ENCODE data around the gene PNLIPRP3.

- TF ChIP-seq MEIS1 (CRISPR knock-in tag; IDR thresholded peaks at IDR 0.05; ENCODE audit: borderline replicate concordance) (no peak), ZNF132 (tag by site-specific recombination; IDR thresholded peaks at IDR 0.05; ENCODE audit: borderline replicate concordance) (no peak), SALL2 (tag by site-specific recombination; IDR thresholded peaks at IDR 0.05; ENCODE audit: borderline replicate concordance) (no peak), TRIM28 (IDR thresholded peaks at IDR 0.05; ENCODE audit: borderline replicate concordance, low read length) (no peak), TCF7L2 (IDR thresholded peaks at IDR 0.05; ENCODE audit: borderline replicate concordance, low read depth, low read length) (no peak)
- TF ChIP-seq, protein P1, sequence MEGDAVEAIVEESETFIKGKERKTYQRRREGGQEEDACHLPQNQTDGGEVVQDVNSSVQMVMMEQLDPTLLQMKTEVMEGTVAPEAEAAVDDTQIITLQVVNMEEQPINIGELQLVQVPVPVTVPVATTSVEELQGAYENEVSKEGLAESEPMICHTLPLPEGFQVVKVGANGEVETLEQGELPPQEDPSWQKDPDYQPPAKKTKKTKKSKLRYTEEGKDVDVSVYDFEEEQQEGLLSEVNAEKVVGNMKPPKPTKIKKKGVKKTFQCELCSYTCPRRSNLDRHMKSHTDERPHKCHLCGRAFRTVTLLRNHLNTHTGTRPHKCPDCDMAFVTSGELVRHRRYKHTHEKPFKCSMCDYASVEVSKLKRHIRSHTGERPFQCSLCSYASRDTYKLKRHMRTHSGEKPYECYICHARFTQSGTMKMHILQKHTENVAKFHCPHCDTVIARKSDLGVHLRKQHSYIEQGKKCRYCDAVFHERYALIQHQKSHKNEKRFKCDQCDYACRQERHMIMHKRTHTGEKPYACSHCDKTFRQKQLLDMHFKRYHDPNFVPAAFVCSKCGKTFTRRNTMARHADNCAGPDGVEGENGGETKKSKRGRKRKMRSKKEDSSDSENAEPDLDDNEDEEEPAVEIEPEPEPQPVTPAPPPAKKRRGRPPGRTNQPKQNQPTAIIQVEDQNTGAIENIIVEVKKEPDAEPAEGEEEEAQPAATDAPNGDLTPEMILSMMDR (tag by site-specific recombination; IDR thresholded peaks at IDR 0.05), result no peak
- TF ChIP-seq, protein P2, sequence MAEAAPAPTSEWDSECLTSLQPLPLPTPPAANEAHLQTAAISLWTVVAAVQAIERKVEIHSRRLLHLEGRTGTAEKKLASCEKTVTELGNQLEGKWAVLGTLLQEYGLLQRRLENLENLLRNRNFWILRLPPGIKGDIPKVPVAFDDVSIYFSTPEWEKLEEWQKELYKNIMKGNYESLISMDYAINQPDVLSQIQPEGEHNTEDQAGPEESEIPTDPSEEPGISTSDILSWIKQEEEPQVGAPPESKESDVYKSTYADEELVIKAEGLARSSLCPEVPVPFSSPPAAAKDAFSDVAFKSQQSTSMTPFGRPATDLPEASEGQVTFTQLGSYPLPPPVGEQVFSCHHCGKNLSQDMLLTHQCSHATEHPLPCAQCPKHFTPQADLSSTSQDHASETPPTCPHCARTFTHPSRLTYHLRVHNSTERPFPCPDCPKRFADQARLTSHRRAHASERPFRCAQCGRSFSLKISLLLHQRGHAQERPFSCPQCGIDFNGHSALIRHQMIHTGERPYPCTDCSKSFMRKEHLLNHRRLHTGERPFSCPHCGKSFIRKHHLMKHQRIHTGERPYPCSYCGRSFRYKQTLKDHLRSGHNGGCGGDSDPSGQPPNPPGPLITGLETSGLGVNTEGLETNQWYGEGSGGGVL (tag by site-specific recombination; IDR thresholded peaks at IDR 0.05), result no peak
- TF ChIP-seq, protein P3, sequence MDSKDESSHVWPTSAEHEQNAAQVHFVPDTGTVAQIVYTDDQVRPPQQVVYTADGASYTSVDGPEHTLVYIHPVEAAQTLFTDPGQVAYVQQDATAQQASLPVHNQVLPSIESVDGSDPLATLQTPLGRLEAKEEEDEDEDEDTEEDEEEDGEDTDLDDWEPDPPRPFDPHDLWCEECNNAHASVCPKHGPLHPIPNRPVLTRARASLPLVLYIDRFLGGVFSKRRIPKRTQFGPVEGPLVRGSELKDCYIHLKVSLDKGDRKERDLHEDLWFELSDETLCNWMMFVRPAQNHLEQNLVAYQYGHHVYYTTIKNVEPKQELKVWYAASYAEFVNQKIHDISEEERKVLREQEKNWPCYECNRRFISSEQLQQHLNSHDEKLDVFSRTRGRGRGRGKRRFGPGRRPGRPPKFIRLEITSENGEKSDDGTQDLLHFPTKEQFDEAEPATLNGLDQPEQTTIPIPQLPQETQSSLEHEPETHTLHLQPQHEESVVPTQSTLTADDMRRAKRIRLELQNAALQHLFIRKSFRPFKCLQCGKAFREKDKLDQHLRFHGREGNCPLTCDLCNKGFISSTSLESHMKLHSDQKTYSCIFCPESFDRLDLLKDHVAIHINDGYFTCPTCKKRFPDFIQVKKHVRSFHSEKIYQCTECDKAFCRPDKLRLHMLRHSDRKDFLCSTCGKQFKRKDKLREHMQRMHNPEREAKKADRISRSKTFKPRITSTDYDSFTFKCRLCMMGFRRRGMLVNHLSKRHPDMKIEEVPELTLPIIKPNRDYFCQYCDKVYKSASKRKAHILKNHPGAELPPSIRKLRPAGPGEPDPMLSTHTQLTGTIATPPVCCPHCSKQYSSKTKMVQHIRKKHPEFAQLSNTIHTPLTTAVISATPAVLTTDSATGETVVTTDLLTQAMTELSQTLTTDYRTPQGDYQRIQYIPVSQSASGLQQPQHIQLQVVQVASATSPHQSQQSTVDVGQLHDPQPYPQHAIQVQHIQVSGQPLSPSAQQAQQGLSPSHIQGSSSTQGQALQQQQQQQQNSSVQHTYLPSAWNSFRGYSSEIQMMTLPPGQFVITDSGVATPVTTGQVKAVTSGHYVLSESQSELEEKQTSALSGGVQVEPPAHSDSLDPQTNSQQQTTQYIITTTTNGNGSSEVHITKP (tag by site-specific recombination; IDR thresholded peaks at IDR 0.05), result no peak
Observed at GRCh38 chr10:116395223-116395985, 32.2 kb upstream of the PNLIPRP3 start.
